Measurements from ENCODE around the gene CLK3.

Gene CLK3

GRCh38 chr15:74598126-74598842 is 17.4 kb upstream of the CLK3 start:
- peak; percentile 48 to 91 for DNase-seq (ENCODE audit: low read depth in 1 of 2, low spot score in 1 of 2)
- TF ChIP-seq POLR2AphosphoS5 (IDR thresholded peaks at IDR 0.05; ENCODE audit: low read depth) (0 out of 2 replicates have a peak, but pooled peaks have one; percentile 41), CTCF (IDR thresholded peaks at IDR 0.05; ENCODE audit: insufficient read depth, low read length) (no peak)
- Histone ChIP-seq H3K4me3 (replicated peaks; ENCODE audit: insufficient read depth, low read length) (0 out of 2 replicates have a peak overlapping the region, but pooled peaks have one; percentile 5), H3K27ac (replicated peaks) (peak overlapping the region; percentile 60), H3K27me3 (ENCODE audit: insufficient read depth, poor library complexity, severe bottlenecking) (no peaks in the 10 kb centered on the region)

DNA sequence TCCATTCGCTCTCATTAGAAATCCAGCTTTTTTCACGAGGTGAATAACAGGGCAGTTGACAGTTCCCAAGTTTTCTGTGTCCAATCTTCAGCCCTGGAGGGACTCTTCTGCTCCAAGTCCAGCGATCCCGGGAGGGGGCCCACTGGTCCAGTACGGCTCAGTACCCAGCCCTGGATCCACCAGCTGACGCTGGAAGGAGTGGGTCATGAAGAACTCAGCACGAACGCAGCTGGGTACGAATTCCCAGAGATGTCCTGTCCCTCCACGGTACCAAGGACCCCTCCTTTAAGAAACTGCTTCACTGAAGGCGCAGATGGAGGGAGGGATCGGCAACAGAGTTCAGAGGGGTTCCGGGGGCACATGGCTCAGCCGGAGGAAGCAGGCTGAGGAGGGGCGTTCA is 16.5 kb upstream of the CLK3 start:
- Histone ChIP-seq H3K27ac (replicated peaks) (no peak overlapping the region), H3K27me3 (ENCODE audit: insufficient read depth, poor library complexity, severe bottlenecking) (no peaks in the 10 kb centered on the region), H3K4me3 (replicated peaks; ENCODE audit: insufficient read depth, low read length) (no peak overlapping the region)
- no peak for DNase-seq (ENCODE audit: low read depth in 1 of 2, low spot score in 1 of 2)
- TF ChIP-seq REST (IDR thresholded peaks at IDR 0.05; ENCODE audit: insufficient replicate concordance, low read depth) (no peak), CTCF (IDR thresholded peaks at IDR 0.05; ENCODE audit: insufficient read depth, low read length) (no peak), POLR2AphosphoS5 (IDR thresholded peaks at IDR 0.05; ENCODE audit: low read depth) (no peak), GABPA (IDR thresholded peaks at IDR 0.05; ENCODE audit: low read depth) (no peak), SPI1 (IDR thresholded peaks at IDR 0.05; ENCODE audit: borderline replicate concordance, low read depth) (no peak)

DNA sequence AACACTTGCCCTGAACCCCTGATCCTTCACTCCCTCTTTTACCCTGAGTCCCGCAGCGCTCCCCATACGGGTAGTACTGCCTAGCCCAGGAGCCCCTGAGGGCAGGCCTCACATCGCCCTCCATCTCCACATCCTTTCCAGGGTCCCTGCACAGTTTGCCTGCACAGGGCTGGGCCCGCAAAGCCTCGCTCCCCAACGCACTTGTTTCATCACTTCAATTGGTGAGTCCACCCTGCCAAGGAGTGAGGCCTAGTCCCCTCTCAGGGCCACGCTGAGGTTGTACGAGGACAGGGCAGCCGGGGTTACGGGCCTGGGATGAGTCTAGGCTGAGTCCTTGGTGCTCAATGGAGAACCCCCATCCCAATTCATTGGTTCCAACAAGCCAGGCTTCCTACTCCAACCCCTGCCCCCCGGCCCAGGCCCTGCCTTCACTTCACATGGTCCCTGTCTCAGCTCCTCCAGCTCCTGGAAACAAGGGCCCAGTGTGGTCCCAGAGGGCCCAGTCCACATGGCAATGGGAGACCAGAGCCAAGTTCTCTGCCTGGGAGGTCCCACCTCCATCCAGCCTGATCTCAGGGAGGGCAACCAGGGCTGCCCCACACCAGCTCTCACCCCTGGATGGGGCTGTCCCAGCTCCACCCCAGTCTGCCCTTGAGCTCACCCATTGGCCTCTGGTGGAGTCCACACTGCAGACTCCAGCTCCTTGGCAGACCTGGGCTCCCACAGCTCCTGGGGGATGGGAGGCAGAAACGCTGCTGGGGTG is 12.4 kb upstream of the CLK3 start:
- no peak for TF ChIP-seq GABPA (IDR thresholded peaks at IDR 0.05; ENCODE audit: low read depth)
- no peak for TF ChIP-seq REST (IDR thresholded peaks at IDR 0.05; ENCODE audit: insufficient replicate concordance, low read depth)
- TF ChIP-seq POLR2AphosphoS5 (IDR thresholded peaks at IDR 0.05; ENCODE audit: low read depth): no peak
- no peak for TF ChIP-seq CTCF (IDR thresholded peaks at IDR 0.05; ENCODE audit: insufficient read depth, low read length)
- TF ChIP-seq SPI1 (IDR thresholded peaks at IDR 0.05; ENCODE audit: borderline replicate concordance, low read depth): no peak
- no peak for DNase-seq (ENCODE audit: low read depth in 1 of 2, low spot score in 1 of 2)
- Histone ChIP-seq H3K4me3 (replicated peaks; ENCODE audit: insufficient read depth, low read length) (no peak overlapping the region), H3K27ac (replicated peaks) (no peak overlapping the region), H3K27me3 (ENCODE audit: insufficient read depth, poor library complexity, severe bottlenecking) (no peaks in the 10 kb centered on the region)

All from HL-60 (cell line).